Measurements from ENCODE around the gene NCOR1.
"Not testable (repeated sequence)": the region's sequence is repeated elsewhere in the genome, so short reads cannot be mapped to it uniquely, and the experiment has no call there.

Gene NCOR1

GRCh38 chr17:16214190-16215001 is 938 bp downstream of the NCOR1 start:
- DNase-seq = no peak

- no peak for DNase-seq
Observed at GRCh38 chr17:16212793-16213192, 2.5 kb downstream of the NCOR1 start.

GRCh38 chr17:16211590-16211989 is 3.7 kb downstream of the NCOR1 start:
- no peak for DNase-seq

- not testable (repeated sequence) for DNase-seq
Observed at GRCh38 chr17:16204763-16205162, 10.6 kb downstream of the NCOR1 start.

- not testable (repeated sequence) for DNase-seq
Observed at GRCh38 chr17:16202554-16203500, 12.5 kb downstream of the NCOR1 start.

GRCh38 chr17:16201693-16202131 is 13.6 kb downstream of the NCOR1 start:
- not testable (repeated sequence) for DNase-seq

- no peak for DNase-seq
Observed at GRCh38 chr17:16199093-16199492, 16.2 kb downstream of the NCOR1 start.

- DNase-seq = no peak
Observed at GRCh38 chr17:16197276-16197675, 18.1 kb downstream of the NCOR1 start.

GRCh38 chr17:16194307-16194835 is 21.0 kb downstream of the NCOR1 start:
- not testable (repeated sequence) for DNase-seq

- no peak for DNase-seq
Observed at GRCh38 chr17:16191604-16192003, 23.7 kb downstream of the NCOR1 start.

GRCh38 chr17:16190703-16191360 is 24.5 kb downstream of the NCOR1 start:
- no peak for DNase-seq

GRCh38 chr17:16189791-16190348 is 25.5 kb downstream of the NCOR1 start:
- no peak for DNase-seq

GRCh38 chr17:16187642-16188041 is 27.7 kb downstream of the NCOR1 start:
- DNase-seq = no peak

GRCh38 chr17:16181581-16181980 is 33.8 kb downstream of the NCOR1 start:
- no peak for DNase-seq

GRCh38 chr17:16178836-16179235 is 36.5 kb downstream of the NCOR1 start:
- no peak for DNase-seq

- DNase-seq = no peak
Observed at GRCh38 chr17:16171613-16172012, 43.7 kb downstream of the NCOR1 start.

GRCh38 chr17:16166766-16167165 is 48.6 kb downstream of the NCOR1 start:
- not testable (repeated sequence) for DNase-seq

GRCh38 chr17:16158714-16159113 is 56.6 kb downstream of the NCOR1 start:
- DNase-seq = no peak

GRCh38 chr17:16155536-16155935 is 59.8 kb downstream of the NCOR1 start:
- no peak for DNase-seq

GRCh38 chr17:16152326-16152725 is 63.0 kb downstream of the NCOR1 start:
- DNase-seq = not testable (repeated sequence)

- no peak for DNase-seq
Observed at GRCh38 chr17:16150251-16150856, 65.0 kb downstream of the NCOR1 start.

GRCh38 chr17:16148596-16148995 is 66.7 kb downstream of the NCOR1 start:
- no peak for DNase-seq
